ENCODE results near the gene IRS2.

The IRS2 gene

GRCh38 chr13:109779876-109780510 is 6.4 kb downstream of the IRS2 start:
- no peak for DNase-seq (ENCODE audit: low read depth)

- no peak for DNase-seq (ENCODE audit: low read depth)
Measured at GRCh38 chr13:109779074-109779473, 7.3 kb downstream of the IRS2 start.

GRCh38 chr13:109778102-109778542 is 8.3 kb downstream of the IRS2 start:
- DNase-seq (ENCODE audit: low read depth) = no peak

- no peak for DNase-seq (ENCODE audit: low read depth)
Measured at GRCh38 chr13:109776575-109776974, 9.8 kb downstream of the IRS2 start.

GRCh38 chr13:109773786-109774185 is 12.6 kb downstream of the IRS2 start:
- no peak for DNase-seq (ENCODE audit: low read depth)

- no peak for DNase-seq (ENCODE audit: low read depth)
Measured at GRCh38 chr13:109773276-109773675, 13.1 kb downstream of the IRS2 start.

GRCh38 chr13:109771926-109772325 is 14.5 kb downstream of the IRS2 start:
- DNase-seq (ENCODE audit: low read depth) = no peak

- DNase-seq (ENCODE audit: low read depth) = no peak
Measured at GRCh38 chr13:109770436-109770835, 15.9 kb downstream of the IRS2 start.

GRCh38 chr13:109769921-109770320 is 16.5 kb downstream of the IRS2 start:
- DNase-seq (ENCODE audit: low read depth) = no peak

- no peak for DNase-seq (ENCODE audit: low read depth)
Measured at GRCh38 chr13:109769275-109769674, 17.1 kb downstream of the IRS2 start.

- DNase-seq (ENCODE audit: low read depth) = no peak
Measured at GRCh38 chr13:109768616-109769015, 17.8 kb downstream of the IRS2 start.

GRCh38 chr13:109768176-109768575 is 18.2 kb downstream of the IRS2 start:
- DNase-seq (ENCODE audit: low read depth) = no peak

GRCh38 chr13:109767023-109767422 is 19.4 kb downstream of the IRS2 start:
- no peak for DNase-seq (ENCODE audit: low read depth)

GRCh38 chr13:109764470-109765291 is 21.7 kb downstream of the IRS2 start:
- DNase-seq (ENCODE audit: low read depth) = no peak

- DNase-seq (ENCODE audit: low read depth) = no peak
Measured at GRCh38 chr13:109764045-109764444, 22.3 kb downstream of the IRS2 start.

- no peak for DNase-seq (ENCODE audit: low read depth)
Measured at GRCh38 chr13:109762791-109763190, 23.6 kb downstream of the IRS2 start.

GRCh38 chr13:109761695-109762094 is 24.7 kb downstream of the IRS2 start:
- no peak for DNase-seq (ENCODE audit: low read depth)

- no peak for DNase-seq (ENCODE audit: low read depth)
Measured at GRCh38 chr13:109760951-109761350, 25.4 kb downstream of the IRS2 start.

GRCh38 chr13:109760402-109760801 is 26.0 kb downstream of the IRS2 start:
- no peak for DNase-seq (ENCODE audit: low read depth)

GRCh38 chr13:109759609-109760008 is 26.8 kb downstream of the IRS2 start:
- DNase-seq (ENCODE audit: low read depth) = no peak

- no peak for DNase-seq (ENCODE audit: low read depth)
Measured at GRCh38 chr13:109758937-109759480, 27.4 kb downstream of the IRS2 start.

- DNase-seq (ENCODE audit: low read depth) = no peak
Measured at GRCh38 chr13:109756778-109757177, 29.6 kb downstream of the IRS2 start.

GRCh38 chr13:109755997-109756396 is 30.4 kb downstream of the IRS2 start:
- no peak for DNase-seq (ENCODE audit: low read depth)
